Middle frontal gyrus (tissue), 1 donor: ENCODE measurements around the gene LIME1.
"Not testable (repeated sequence)": the region's sequence is repeated elsewhere in the genome, so short reads cannot be mapped to it uniquely, and the experiment has no call there.

ENCODE experiments used
- DNase-seq: peaks from one replicate; pipeline ENCODE4 v3.0.0-alpha.2; 2015; ENCODE audit warnings: low spot score; ENCODE audit errors: extremely low spot score

The LIME1 gene

DNA sequence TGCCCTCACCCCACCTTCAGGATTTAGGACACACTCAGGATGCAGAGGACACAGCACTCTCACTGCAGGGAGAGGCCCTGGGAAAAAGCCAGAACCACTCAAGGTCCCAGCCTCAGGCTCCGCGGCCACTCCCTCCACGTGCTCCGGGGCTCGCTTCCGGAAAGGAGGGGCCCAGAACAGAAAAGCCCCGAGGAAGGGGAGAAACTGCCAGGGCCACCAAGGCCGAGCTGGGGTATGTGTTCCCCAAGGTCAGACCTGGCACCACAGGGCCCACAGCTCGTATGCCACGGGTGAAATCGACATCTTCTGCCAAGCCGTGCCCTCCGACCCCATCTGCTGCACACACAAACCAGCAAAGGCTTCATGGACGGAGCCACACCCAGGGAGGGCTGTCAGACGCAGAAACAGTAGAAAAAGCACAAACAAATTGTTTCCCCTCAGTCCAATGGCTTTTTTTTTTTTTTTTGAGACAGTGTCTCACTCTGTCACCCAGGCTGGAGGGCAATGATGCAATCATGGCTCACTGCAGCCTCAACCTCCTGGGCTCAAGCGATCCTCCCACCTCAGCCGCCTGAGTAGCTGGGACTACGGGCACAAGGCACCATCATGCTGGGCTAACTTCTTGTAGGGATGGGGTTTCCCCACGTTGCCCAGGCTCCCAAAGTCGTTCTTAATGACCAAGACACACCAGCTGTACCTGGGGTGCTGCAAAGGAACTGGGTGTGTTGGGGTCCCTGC is 36.5 kb downstream of the LIME1 start:
- DNase-seq, result no peak

DNA sequence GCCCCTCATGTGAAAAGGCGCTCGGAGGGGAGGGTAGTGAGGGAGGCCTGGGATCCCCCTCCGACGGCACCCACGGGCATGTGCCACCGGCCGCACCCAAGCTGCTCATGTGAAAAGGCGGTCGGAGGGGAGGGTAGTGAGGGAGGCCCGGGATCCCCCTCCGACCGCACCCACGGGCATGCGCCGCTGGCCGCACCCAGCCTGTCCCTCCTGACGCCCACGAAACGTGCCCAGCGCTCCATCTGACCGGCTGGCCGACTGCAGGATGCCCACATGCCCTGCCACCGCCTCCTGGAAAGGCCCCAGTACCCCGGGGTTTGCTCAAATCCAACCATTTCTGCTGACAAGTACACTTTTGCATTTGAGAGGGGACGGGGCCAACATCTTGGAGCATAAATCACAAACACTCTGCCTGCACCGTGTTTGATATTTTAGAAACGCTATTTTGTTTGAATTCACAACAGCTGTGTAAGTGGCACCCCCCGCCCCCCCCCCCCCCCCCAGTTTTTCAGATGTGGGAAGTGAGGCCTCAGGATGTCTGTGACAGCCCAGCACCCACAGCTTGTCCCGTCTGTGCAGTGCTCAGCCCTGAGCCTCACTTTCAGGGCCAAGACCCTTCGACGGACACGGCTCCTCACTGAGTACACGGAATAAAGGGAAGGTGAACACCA is 37.2 kb downstream of the LIME1 start:
- DNase-seq, result no peak

DNA sequence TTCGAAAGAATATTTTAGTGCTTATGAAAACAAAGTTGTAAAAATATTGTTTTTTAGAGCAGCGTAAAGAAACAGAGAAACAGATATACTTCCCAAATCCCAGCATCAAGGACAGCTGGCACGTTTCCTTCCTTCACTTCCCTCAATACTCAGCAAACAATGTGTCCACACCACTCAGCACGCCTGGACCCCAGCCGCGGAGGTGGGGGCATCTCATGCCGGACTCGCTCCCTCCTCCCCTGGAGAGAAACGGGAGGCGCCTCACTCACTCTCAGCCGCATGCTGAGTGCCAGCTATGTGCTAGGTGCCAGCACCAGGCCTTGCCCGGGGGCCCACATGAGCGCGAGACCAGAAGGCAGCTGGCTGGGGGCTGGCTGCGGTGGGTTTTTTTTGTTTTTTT is 37.8 kb downstream of the LIME1 start:
- no peak for DNase-seq

DNA sequence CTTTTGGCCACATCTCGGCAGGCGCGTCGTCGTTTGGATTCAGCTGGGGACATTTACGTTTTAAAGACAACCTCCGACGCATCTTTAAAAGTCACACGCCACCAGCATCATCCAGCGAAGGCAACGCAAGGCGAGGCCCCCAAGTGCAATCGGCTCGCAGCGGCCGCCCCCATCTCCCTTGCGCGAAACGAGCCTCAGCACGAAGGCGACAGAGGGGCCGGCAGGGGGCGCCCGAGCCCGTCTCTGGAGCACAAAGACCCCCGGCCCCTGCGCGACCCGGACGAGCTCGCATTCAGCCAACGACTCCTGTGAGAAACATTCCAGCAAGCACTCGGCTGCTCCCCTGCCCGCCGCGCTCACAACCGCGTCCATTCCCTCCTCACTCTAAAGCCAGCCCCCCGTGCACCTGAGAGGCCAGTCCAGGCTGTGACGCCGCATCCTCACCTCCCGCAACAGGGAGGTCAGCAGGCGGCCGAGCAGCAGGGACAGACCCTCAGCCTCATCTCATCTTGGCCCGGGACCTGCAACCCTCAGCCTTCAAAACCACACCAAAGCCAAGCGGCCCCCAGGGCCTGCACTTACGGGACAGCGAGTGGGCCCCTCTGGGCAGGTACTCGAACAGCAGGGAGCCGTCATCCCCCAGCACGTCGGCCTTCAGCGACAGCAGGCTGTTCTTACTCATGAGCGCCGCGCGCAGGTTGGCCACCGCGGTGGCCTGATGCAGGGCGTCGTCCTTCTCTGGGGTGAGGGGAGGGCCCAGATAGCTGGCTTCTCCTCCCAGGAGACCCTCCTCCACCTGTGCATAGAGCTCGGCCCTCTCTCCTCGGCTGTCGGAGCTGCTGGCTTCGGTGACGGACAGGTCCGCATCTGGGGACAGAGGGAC is 38.9 kb downstream of the LIME1 start:
- no peak for DNase-seq

DNA sequence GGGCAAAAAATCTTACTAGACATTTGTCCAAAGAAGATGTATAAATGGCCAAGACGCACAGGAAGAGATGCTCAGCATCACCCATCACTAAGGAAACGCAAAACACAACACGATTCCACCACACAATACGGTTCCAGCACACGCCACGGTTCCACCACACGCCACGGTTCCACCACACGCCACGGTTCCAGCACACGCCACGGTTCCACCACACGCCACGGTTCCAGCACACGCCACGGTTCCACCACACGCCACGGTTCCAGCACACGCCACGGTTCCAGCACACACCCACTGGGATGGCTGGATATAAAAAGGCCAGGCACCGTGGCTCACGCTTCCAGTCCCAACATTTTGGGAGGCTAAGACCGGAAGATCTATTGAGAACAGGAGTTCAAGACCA is 40.4 kb downstream of the LIME1 start:
- not testable (repeated sequence) for DNase-seq

DNA sequence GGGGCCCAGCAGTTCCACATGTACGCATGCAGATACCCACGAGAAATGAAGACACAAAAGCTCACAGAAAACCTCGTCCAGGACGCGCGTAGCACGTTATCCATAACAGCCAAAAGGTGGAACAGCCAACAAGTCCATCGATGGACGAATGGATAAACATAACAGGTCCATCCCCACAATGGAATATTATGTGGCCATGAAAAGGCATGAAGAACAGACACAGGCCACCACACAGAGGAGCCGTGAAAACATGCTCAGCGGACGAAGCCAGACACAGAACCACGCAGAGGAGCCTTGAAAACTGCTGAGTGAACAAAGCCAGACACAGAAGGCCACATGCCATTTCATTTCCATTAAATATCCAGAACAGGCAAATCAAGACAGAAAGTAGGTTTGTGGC is 41.1 kb downstream of the LIME1 start:
- DNase-seq, result no peak

DNA sequence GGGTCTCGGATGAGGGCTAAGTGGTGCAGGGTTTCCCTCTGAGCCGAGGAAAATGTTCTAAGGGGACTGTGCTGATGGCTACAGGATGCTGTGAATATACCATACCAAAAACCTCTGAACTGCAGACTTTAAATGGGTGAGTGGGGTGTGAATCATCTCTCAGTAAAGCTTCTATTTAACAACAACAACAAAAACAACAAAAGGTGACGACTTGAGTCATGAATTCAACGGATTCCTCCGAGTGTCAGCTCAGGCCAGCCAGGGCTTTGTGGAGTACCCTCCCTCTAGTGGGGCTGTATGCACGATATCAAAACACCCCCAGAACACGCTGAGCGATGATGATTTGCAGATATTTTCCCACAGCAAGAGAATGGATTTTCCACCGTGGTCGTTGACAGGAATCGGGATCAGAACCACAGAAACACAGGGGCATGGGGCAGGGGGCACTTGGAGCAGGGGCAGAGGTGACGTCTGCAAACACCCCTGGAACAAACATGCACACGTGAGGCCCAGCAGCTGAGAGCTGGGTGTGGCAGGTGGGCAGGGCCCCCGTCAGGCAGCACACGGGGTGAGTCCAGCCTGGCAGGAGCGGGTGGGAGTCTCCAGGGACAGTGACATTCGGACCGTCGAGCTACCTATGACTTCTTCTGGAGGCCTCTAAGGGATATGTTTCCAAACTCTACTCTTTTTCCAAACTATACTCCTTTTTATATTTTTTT is 41.7 kb downstream of the LIME1 start:
- DNase-seq, result no peak

DNA sequence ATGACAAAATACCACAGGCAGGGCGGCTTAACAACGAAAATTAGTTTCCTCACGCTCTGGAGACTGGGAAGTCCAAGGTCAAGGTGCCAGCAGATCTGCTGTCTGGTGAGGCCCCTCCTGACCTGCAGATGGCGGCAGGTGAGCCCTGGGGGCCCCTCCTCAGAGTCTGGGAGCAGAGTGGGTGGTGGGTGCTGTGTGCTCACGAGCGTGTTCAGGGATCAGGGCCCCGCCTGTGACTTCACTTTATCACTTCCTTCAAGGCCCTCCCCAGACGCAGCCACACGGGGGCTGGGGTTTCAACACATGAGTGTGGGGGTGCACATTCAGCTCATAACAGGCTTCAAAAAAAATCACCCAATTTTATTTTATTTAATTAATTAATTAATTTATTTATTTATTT is 42.4 kb downstream of the LIME1 start:
- no peak for DNase-seq

DNA sequence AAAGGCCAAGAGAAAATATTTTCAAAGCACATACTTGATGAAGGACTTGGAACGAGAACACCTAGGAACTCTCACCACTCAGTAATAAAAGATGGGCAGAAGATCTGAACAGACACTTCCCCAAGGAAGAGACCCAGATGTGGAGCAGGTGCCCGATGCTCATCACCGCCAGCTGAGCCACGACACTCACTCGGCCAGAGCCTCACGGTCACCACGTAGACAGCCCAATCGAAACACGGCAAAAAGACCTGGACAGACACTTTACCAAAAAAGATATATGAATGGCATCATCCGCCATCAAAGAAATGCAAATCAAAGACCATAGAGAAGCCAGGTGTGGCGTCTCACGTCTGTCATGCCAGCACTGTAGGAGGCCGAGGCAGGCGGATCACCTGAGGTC is 44.7 kb downstream of the LIME1 start:
- no peak for DNase-seq

DNA sequence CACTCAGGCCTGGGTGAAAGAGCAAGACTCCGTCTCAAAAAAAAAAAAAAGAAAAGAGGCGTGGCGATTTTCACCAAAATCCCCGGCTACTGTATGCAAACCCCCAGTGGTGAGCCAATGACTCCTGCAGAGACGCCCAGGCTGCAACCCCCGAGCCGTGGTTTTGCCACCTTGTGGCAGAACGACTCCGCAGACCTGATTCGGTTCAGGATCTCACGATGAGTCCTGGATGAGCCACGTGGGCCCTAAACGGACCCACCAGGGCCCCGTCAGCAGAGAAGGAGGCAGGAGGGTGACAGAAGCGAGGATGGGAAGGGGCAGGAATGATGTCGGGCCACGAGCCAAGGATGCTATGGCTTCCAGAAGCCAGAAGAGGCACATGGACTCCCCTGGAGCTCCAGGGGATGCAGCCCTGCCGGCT is 45.6 kb downstream of the LIME1 start:
- DNase-seq, result no peak

DNA sequence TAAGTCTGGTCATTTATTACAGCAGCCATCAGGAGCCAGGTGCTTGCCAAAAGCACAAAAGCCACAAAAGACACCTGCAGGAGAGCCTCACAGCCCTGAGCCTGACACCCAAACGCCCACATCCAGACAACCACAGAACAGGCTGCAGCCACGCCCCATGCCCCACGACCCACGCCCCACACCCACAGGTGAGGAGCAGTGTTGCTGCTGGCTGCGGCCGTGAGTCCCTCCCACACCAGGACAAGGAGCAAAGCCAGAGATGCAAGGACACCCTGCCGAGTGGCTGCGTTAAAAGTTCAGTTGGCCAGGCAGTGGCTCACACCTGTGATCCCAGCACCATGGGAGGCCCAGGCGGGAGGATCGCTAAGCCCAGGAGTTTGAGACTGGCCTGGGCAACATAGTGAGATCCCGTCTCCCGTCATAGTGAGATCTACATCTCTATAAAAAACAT is 46.1 kb downstream of the LIME1 start:
- no peak for DNase-seq

DNA sequence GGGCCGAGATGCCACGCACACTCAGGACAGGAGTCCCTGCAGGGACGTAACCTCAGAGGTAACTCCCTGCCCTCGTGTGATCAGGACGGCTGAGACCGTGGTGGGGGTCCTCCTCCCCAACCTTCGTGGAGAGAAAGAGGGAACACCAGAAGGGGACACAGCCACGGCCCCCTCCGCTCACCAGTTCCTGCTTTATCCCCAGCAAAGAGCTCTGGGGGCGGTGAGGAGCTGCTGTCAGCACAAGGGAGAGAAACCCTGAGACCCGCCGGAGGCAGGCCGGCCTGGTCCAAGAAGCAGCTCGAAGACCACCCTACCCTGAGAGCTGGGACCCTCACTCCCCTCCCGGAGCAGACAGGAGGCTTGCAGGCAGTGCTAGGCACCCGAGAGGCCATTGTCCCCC is 47.5 kb downstream of the LIME1 start:
- no peak for DNase-seq

DNA sequence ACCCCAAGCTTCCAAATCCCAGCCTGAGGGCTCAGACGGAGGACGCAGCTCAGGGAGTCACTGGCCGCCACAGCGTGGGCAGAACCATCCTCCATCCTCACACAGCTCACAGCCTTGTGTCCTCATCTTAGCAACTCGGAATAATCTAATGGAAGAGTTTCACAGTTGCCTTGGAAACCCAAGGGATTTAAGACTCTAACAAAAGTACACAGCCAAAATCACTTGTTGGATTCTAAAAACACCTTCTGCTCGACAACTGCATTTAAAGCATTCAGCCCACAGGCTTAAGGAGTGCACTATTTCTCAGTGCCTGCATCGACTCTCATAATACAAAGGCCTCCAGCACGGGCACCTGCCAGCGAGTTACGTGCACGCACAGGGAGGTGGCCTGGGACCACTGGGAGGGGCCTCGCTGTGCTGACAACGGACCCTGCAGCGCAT is 49.2 kb downstream of the LIME1 start:
- peak; percentile 55 for DNase-seq

DNA sequence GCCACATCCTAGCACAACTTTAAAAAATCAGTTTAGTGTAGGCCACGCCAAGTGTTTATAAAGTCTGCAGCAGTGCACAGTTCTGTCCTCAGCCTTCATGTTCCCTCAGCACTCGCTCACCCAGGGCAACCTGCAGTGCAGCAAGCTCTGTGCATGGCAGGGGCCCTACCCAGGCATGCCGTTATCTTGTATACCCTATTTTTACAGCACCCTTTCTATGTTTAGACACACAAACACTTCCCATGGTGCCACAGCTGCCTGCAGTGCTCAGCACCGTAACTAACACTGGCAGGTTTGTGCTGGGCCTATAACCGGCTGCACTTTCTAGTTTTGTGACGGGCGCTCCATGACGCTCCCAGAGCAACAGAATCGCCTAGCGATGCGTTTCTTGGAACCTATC is 50.8 kb downstream of the LIME1 start:
- no peak for DNase-seq

DNA sequence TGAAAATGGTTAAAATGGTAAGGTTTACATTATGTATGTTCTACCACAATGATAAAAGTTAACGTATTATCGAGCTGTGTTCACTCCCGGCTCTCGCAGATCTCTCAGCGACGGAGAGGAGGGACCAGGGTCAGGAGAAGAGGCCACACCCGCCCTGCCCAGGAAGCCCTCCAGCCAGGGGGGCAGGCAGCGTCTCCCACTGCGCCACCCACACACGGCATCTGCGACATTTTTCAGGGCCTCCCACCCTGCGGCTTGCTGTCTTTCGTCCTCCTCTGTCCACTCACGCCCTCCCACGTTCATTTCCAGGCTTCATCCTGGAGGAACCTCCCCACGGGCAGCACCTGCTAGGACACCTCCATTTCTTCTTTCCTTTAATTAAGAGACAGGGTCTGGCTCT is 51.3 kb downstream of the LIME1 start:
- no peak for DNase-seq
